Nephron (organoid): ENCODE results near the gene PCDHB7.
A peak's percentile ranks its signal among the peaks of the same experiment; 100 is the strongest.
"Not testable (repeated sequence)": the region's sequence is repeated elsewhere in the genome, so short reads cannot be mapped to it uniquely, and the experiment has no call there.

Source experiments
- H3K27ac Mint-ChIP-seq, 3 experiments: 2 replicates each; pipeline ENCODE4 v1.8.0; 2020; ENCODE audit warnings: mixed read lengths in 3 of 3, mild to moderate bottlenecking in 2 of 3, moderate library complexity in 1 of 3
- H3K27me3 Mint-ChIP-seq: 2 replicates; pipeline ENCODE4 v1.8.0; 2021; ENCODE audit warnings: low read depth, mild to moderate bottlenecking, moderate library complexity, mixed read lengths
- H3K36me3 Mint-ChIP-seq: 2 replicates; pipeline ENCODE4 v1.8.0; 2020; ENCODE audit warnings: low read depth, mixed read lengths
- H3K4me1 Mint-ChIP-seq: 2 replicates; pipeline ENCODE4 v1.8.0; 2020; ENCODE audit warnings: mixed read lengths
- H3K4me3 Mint-ChIP-seq, 3 experiments: 2 replicates each; pipeline ENCODE4 v1.8.0; 2020; ENCODE audit warnings: mild to moderate bottlenecking in 3 of 3, mixed read lengths in 3 of 3, moderate library complexity in 2 of 3
- H3K9me3 Mint-ChIP-seq: 2 replicates; pipeline ENCODE4 v1.8.0; 2020; ENCODE audit warnings: mixed read lengths
- TF ChIP-seq, protein P1 (sequence below), 3 experiments: fragments of 200-600 bp; sonication (generic); IDR thresholded peaks; one replicate each; pipeline ENCODE4 v1.5.0; 2021; ENCODE audit warnings: antibody characterized with exemption in 3 of 3; ENCODE audit not compliant: unreplicated experiment in 3 of 3

PCDHB7 gene

DNA sequence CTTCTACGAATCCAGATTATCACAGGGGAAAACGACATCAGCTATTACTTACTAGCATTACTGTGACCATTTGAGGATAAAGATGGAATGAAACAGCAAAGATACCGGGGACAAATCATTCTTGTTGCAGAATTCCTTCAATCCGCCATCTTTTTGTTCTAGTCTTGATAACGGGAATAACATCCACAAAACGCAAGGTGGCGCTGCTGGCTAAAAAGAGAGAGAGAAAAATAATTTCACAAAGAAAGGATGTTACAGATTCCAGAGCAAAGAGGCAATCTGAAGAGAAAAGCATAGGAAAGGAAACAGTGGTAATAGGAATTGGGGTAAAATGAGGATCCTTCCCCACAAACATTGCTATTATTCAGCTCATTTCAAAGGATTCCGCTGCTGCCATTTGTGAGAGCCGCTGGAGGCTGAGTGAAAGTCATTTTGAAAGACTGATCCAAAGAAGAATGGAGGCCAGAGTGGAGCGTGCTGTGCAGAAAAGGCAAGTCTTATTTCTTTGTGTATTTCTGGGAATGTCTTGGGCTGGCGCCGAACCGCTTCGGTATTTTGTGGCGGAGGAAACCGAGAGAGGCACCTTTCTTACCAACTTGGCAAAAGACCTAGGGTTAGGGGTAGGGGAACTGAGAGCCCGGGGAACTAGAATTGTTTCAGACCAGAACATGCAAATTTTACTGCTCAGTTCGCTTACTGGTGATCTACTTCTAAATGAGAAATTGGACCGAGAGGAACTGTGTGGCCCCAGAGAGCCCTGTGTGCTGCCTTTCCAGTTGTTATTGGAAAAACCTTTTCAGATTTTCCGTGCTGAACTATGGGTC, at the start of gene PCDHB7:
Gene PCDHB7 (plus strand): TSS at position 264 of the 824 bp plus-strand sequence. CDS start 192 bp downstream, at position 456.
- Mint-ChIP-seq H3K27me3 (no peaks in the 10 kb centered on the region), H3K36me3 (peaks cover 25% of the 10 kb centered on the region), H3K27ac (no peak within 1 kb of the TSS), H3K4me3 (peak within 1 kb of the TSS in 2 of 3 experiments; percentile 5 to 21), H3K4me1 (no peaks in the 10 kb centered on the region), H3K9me3 (peaks cover 47% of the 10 kb centered on the region)
- TF ChIP-seq, protein P1, sequence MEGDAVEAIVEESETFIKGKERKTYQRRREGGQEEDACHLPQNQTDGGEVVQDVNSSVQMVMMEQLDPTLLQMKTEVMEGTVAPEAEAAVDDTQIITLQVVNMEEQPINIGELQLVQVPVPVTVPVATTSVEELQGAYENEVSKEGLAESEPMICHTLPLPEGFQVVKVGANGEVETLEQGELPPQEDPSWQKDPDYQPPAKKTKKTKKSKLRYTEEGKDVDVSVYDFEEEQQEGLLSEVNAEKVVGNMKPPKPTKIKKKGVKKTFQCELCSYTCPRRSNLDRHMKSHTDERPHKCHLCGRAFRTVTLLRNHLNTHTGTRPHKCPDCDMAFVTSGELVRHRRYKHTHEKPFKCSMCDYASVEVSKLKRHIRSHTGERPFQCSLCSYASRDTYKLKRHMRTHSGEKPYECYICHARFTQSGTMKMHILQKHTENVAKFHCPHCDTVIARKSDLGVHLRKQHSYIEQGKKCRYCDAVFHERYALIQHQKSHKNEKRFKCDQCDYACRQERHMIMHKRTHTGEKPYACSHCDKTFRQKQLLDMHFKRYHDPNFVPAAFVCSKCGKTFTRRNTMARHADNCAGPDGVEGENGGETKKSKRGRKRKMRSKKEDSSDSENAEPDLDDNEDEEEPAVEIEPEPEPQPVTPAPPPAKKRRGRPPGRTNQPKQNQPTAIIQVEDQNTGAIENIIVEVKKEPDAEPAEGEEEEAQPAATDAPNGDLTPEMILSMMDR (IDR thresholded peaks at IDR 0.05; ENCODE audit: unreplicated experiment in 3 of 3) = no peak

DNA sequence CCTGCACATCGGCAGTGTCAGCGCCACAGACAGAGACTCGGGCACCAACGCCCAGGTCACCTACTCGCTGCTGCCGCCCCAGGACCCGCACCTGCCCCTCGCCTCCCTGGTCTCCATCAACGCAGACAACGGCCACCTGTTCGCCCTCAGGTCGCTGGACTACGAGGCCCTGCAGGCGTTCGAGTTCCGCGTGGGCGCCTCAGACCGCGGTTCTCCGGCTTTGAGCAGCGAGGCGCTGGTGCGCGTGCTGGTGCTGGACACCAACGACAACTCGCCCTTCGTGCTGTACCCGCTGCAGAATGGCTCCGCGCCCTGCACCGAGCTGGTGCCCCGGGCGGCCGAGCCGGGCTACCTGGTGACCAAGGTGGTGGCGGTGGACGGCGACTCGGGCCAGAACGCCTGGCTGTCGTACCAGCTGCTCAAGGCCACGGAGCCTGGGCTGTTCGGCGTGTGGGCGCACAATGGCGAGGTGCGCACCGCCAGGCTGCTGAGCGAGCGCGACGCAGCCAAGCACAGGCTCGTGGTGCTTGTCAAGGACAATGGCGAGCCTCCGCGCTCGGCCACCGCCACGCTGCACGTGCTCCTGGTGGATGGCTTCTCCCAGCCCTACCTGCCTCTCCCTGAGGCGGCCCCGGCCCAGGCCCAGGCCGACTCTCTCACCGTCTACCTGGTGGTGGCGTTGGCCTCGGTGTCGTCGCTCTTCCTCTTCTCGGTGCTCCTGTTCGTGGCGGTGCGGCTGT, 48.9 kb upstream of the PCDHB7 start:
- not testable (repeated sequence) for H3K4me3 Mint-ChIP-seq, H3K27ac Mint-ChIP-seq, H3K27me3 Mint-ChIP-seq, H3K4me1 Mint-ChIP-seq
- peaks cover 61% of the 10 kb centered on the region for H3K9me3 Mint-ChIP-seq
- H3K36me3 Mint-ChIP-seq = peaks cover 77% of the 10 kb centered on the region

DNA sequence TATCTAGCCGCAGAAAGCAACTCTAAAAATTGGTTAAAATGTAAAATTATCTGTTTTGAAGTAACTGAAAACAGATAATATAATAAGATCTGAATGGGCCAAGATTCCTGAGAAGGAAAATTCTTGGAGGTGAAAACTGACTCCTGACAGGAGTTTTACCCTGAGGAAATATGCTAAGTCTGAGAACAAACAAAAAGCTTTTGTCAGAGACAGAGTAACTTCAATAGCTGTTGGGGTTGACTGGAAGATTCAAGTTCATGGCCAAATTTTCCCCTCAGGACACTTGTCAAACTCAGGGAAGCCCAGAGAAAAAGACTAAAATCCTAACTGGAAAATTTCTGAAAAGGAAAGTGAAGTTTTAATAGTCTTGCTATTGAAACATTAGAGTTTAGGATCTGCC, 45.1 kb upstream of the PCDHB7 start:
- TF ChIP-seq, protein P1 (IDR thresholded peaks at IDR 0.05; ENCODE audit: unreplicated experiment in 3 of 3) = no peak
- H3K4me1 Mint-ChIP-seq = no peaks in the 10 kb centered on the region
- no peak overlapping the region for H3K27ac Mint-ChIP-seq
- no peak overlapping the region for H3K4me3 Mint-ChIP-seq
- H3K36me3 Mint-ChIP-seq = peaks cover 78% of the 10 kb centered on the region
- H3K27me3 Mint-ChIP-seq = peaks cover 4% of the 10 kb centered on the region
- H3K9me3 Mint-ChIP-seq = peaks cover 65% of the 10 kb centered on the region

DNA sequence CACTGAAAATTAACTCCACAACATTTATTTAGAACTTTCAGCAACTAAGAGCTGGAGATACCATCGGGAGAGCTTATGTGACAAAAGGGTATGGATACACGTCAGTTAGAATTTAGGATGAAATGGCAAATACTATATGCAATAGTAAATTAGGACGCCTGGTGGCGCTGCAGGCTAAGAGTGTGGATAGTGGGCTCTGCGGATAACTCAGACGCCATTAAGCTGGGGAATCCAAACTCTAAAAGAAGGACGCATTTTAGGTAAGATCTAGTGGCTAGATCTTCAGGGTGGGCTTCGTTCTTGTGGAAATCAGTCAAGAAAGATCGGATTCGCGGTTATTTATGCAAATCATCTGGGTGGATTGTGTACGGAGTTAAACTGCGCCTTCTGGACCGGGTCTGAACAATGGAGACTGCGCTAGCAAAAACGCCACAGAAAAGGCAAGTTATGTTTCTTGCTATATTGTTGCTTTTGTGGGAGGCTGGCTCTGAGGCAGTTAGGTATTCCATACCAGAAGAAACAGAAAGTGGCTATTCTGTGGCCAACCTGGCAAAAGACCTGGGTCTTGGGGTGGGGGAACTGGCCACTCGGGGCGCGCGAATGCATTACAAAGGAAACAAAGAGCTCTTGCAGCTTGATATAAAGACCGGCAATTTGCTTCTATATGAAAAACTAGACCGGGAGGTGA, 37.3 kb upstream of the PCDHB7 start, which contains the start of gene PCDHB5:
Gene PCDHB5 (plus strand): TSS at position 177 of the 688 bp plus-strand sequence. CDS start 229 bp downstream, at position 406.
- Mint-ChIP-seq H3K27ac (peak within 1 kb of the TSS; percentile 72 to 96 (median 94)), H3K4me1 (no peaks in the 10 kb centered on the region), H3K9me3 (peaks cover 81% of the 10 kb centered on the region), H3K36me3 (peaks cover 86% of the 10 kb centered on the region), H3K4me3 (peak within 1 kb of the TSS; percentile 85 to 90 (median 86)), H3K27me3 (no peaks in the 10 kb centered on the region)
- TF ChIP-seq, protein P1 (IDR thresholded peaks at IDR 0.05; ENCODE audit: unreplicated experiment in 3 of 3) = peak in 1 of 3 experiments; percentile 13

DNA sequence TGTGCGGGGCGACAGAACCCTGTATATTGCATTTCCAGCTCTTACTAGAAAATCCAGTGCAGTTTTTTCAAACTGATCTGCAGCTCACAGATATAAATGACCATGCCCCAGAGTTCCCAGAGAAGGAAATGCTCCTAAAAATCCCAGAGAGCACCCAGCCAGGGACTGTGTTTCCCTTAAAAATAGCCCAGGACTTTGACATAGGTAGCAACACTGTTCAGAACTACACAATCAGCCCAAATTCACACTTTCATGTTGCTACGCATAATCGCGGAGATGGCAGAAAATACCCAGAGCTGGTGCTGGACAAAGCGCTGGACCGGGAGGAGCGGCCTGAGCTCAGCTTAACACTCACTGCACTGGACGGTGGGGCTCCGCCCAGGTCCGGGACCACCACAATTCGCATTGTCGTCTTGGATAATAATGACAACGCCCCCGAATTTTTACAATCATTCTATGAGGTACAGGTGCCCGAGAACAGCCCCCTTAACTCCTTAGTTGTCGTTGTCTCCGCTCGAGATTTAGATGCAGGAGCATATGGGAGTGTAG, 36.7 kb upstream of the PCDHB7 start:
- Mint-ChIP-seq H3K27me3 (no peaks in the 10 kb centered on the region), H3K27ac (peak overlapping the region in 2 of 3 experiments; percentile 94 to 96), H3K4me3 (peak overlapping the region; percentile 85 to 90 (median 86)), H3K9me3 (peaks cover 79% of the 10 kb centered on the region), H3K36me3 (peaks cover 81% of the 10 kb centered on the region), H3K4me1 (no peaks in the 10 kb centered on the region)
- TF ChIP-seq, protein P1 (IDR thresholded peaks at IDR 0.05; ENCODE audit: unreplicated experiment in 3 of 3) = no peak

DNA sequence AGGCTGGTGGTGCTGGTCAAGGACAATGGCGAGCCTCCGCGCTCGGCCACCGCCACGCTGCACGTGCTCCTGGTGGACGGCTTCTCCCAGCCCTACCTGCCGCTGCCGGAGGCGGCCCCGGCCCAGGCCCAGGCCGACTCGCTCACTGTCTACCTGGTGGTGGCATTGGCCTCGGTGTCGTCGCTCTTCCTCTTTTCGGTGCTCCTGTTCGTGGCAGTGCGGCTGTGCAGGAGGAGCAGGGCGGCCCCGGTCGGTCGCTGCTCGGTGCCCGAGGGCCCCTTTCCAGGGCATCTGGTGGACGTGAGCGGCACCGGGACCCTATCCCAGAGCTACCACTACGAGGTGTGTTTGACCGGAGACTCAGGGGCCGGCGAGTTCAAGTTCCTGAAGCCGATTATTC, 35.1 kb upstream of the PCDHB7 start:
- H3K36me3 Mint-ChIP-seq = peaks cover 75% of the 10 kb centered on the region
- H3K4me1 Mint-ChIP-seq, H3K27me3 Mint-ChIP-seq, H3K27ac Mint-ChIP-seq, H3K4me3 Mint-ChIP-seq: not testable (repeated sequence)
- peaks cover 73% of the 10 kb centered on the region for H3K9me3 Mint-ChIP-seq
